Gastroesophageal sphincter (tissue), 4 donors: Measurements from ENCODE around the gene ORM2. TPM values are rescaled to one million over a fixed set of nuclear protein-coding genes. Genes with fewer than 3 reads are reported as not detected.

Experiments
- ATAC-seq: fragments of 150-250 bp; one replicate; pipeline ENCODE4 v1.9.1; 2016; ENCODE audit warnings: mild to moderate bottlenecking, moderate library complexity
- H3K27ac ChIP-seq, 4 donors: fragments of 200-600 bp; sonication (generic) in 3 of 4; 1 replicate in 3 of 4; 2 replicates in 1 of 4; pipeline ENCODE4 v1.5.1; 2016 to 2019
- H3K27me3 ChIP-seq: fragments of 200-600 bp; sonication (generic); one replicate; pipeline ENCODE4 v1.5.1; 2019
- H3K36me3 ChIP-seq, 2 donors: fragments of 200-600 bp; sonication (generic); one replicate each; pipeline ENCODE4 v1.5.1; 2019; ENCODE audit warnings: control low read depth in 1 of 2
- H3K4me1 ChIP-seq, 3 donors: fragments of 200-600 bp; sonication (generic); 1 replicate in 2 of 3; 2 replicates in 1 of 3; pipeline ENCODE4 v1.5.1; 2016 to 2019; ENCODE audit warnings: control low read depth in 2 of 3
- H3K4me3 ChIP-seq, 2 donors: fragments of 200-600 bp; sonication (generic); one replicate each; pipeline ENCODE4 v1.5.1; 2019; ENCODE audit warnings: mild to moderate bottlenecking in 1 of 2, moderate library complexity in 1 of 2
- H3K9me3 ChIP-seq, 3 donors: fragments of 200-600 bp; sonication (generic); one replicate each; pipeline ENCODE4 v1.5.1; 2017 to 2019; ENCODE audit warnings: control low read depth in 2 of 3
- CTCF ChIP-seq, 4 experiments: fragments of 200-600 bp in 2 of 4; fragments of 450-650 bp in 2 of 4; sonication (generic) in 1 of 4; IDR thresholded peaks; one replicate each; pipeline ENCODE4 v1.5.1; 2017 to 2019; ENCODE audit warnings: antibody characterized with exemption in 4 of 4, mild to moderate bottlenecking in 2 of 4, moderate library complexity in 2 of 4
- EP300 ChIP-seq: sonication (generic); formaldehyde crosslinking; IDR thresholded peaks from one replicate; pipeline ENCODE4 v1.6.1; 2017; ENCODE audit warnings: antibody characterized with exemption, mild to moderate bottlenecking
- POLR2A ChIP-seq, 2 donors: fragments of 450-650 bp; IDR thresholded peaks; one replicate each; pipeline ENCODE4 v1.6.1; 2017; ENCODE audit warnings: antibody characterized with exemption in 2 of 2, mild to moderate bottlenecking in 2 of 2, moderate library complexity in 1 of 2
- POLR2AphosphoS5 ChIP-seq: sonication (generic); formaldehyde crosslinking; IDR thresholded peaks from one replicate; pipeline ENCODE4 v1.6.1; 2017; ENCODE audit warnings: antibody characterized with exemption
- WGBS, 2 donors: methylation state at CpG; one replicate each; pipeline ENCODE4 v1.1.5; 2018; ENCODE audit warnings: low coverage in 1 of 2; 5-methylcytosine and 5-hydroxymethylcytosine counted together
- total RNA-seq, 4 donors: library from RNA; depleted of rRNA; stranded (reverse); fragments of >200 nt; gene quantifications; one replicate each; pipeline ENCODE4 v1.1.0, GENCODE V29; 2016

Gene ORM2
- total RNA-seq, 4 donors from 2014 or later = not detected

- TF ChIP-seq POLR2A (IDR thresholded peaks at IDR 0.05) (no peak), POLR2AphosphoS5 (no peak), CTCF (IDR thresholded peaks at IDR 0.05) (no peak), EP300 (no peak)
- H3K27ac ChIP-seq = no peak overlapping the region
- H3K9me3 ChIP-seq = no peaks in the 10 kb centered on the region
- ATAC-seq = no peak
- peaks cover 0 to 100% of the 10 kb centered on the region in 2 donors for H3K36me3 ChIP-seq
- 94% methylated on average over 3 of the region's 7 CpGs; no CpG with 5 or more reads in 1 of the 2 donors for WGBS, 2 donors
- H3K27me3 ChIP-seq = no peaks in the 10 kb centered on the region
- no peak overlapping the region for H3K4me3 ChIP-seq
- H3K4me1 ChIP-seq = no peaks in the 10 kb centered on the region
Measured at GRCh38 chr9:114359801-114360200, 30.1 kb downstream of the ORM2 start.

- H3K36me3 ChIP-seq = peaks cover 0 to 98% of the 10 kb centered on the region in 2 donors
- peaks cover 0 to 6% (median 0%) of the 10 kb centered on the region in 3 donors for H3K4me1 ChIP-seq
- no peak for ATAC-seq
- TF ChIP-seq EP300 (no peak), POLR2AphosphoS5 (no peak), POLR2A (IDR thresholded peaks at IDR 0.05) (no peak), CTCF (IDR thresholded peaks at IDR 0.05) (no peak)
- 85 to 96% methylated on average over 4 to 5 of the region's 7 CpGs for WGBS, 2 donors
- H3K4me3 ChIP-seq = no peak overlapping the region
- no peaks in the 10 kb centered on the region for H3K9me3 ChIP-seq
- no peak overlapping the region for H3K27ac ChIP-seq
- H3K27me3 ChIP-seq = no peaks in the 10 kb centered on the region
Measured at GRCh38 chr9:114361542-114361941, 31.9 kb downstream of the ORM2 start.

GRCh38 chr9:114362394-114362793 is 32.7 kb downstream of the ORM2 start:
- Histone ChIP-seq H3K9me3 (no peaks in the 10 kb centered on the region), H3K4me1 (peaks cover 0 to 7% (median 0%) of the 10 kb centered on the region in 3 donors), H3K36me3 (peaks cover 0 to 98% of the 10 kb centered on the region in 2 donors), H3K4me3 (no peak overlapping the region), H3K27me3 (no peaks in the 10 kb centered on the region), H3K27ac (no peak overlapping the region)
- TF ChIP-seq POLR2A (IDR thresholded peaks at IDR 0.05) (no peak), EP300 (no peak), POLR2AphosphoS5 (no peak), CTCF (IDR thresholded peaks at IDR 0.05) (no peak)
- WGBS, 2 donors = 92% methylated on average over 8 of the region's 12 CpGs; no CpG with 5 or more reads in 1 of the 2 donors
- ATAC-seq = no peak

GRCh38 chr9:114363424-114363823 is 33.8 kb downstream of the ORM2 start:
- H3K27me3 ChIP-seq = no peaks in the 10 kb centered on the region
- no peak overlapping the region for H3K4me3 ChIP-seq
- H3K9me3 ChIP-seq = no peaks in the 10 kb centered on the region
- 31% methylated on average over 2 of the region's 2 CpGs; no CpG with 5 or more reads in 1 of the 2 donors for WGBS, 2 donors
- ATAC-seq = no peak
- TF ChIP-seq POLR2A (IDR thresholded peaks at IDR 0.05) (no peak), EP300 (no peak), CTCF (IDR thresholded peaks at IDR 0.05) (no peak)
- no peak overlapping the region for H3K27ac ChIP-seq
- peaks cover 0 to 98% of the 10 kb centered on the region in 2 donors for H3K36me3 ChIP-seq
- H3K4me1 ChIP-seq = peaks cover 0 to 7% (median 0%) of the 10 kb centered on the region in 3 donors

- peaks cover 0 to 96% of the 10 kb centered on the region in 2 donors for H3K36me3 ChIP-seq
- H3K27ac ChIP-seq = no peak overlapping the region
- peak; percentile 64 for ATAC-seq
- no peaks in the 10 kb centered on the region for H3K9me3 ChIP-seq
- 61 to 76% methylated on average over 4 of the region's 6 CpGs for WGBS, 2 donors
- no peaks in the 10 kb centered on the region for H3K27me3 ChIP-seq
- peak; percentile 39 for TF ChIP-seq POLR2AphosphoS5
- no peak for TF ChIP-seq CTCF (IDR thresholded peaks at IDR 0.05)
- no peak overlapping the region for H3K4me3 ChIP-seq
- peaks cover 0 to 7% (median 0%) of the 10 kb centered on the region in 3 donors for H3K4me1 ChIP-seq
Measured at GRCh38 chr9:114364134-114365041, 34.7 kb downstream of the ORM2 start.
